ENCODE measurements around the gene ZNF423. TPM values are rescaled to one million over a fixed set of nuclear protein-coding genes. Genes with fewer than 3 reads are reported as not detected.

The ZNF423 gene
- total and polyA plus RNA-seq, 7 donors, result 2.3 to 30.7 (median 14.4) TPM

- DNase-seq (no peak), ATAC-seq (peak; percentile 44 to 72 (median 64))
- WGBS, 3 donors, result 20 to 37% (median 32%) methylated on average over 8 of the region's 8 CpGs
- Histone ChIP-seq H3K4me1 (peaks cover 83% of the 10 kb centered on the region), H3K27me3 (ENCODE audit: insufficient read depth in 3 of 3, low read length in 2 of 3) (no peaks in the 10 kb centered on the region), H3K36me3 (ENCODE audit: insufficient read depth in 1 of 2, low read depth in 1 of 2) (no peaks in the 10 kb centered on the region), H3K27ac (peak overlapping the region; percentile 61), H3K4me3 (no peak overlapping the region), H3K9me3 (no peaks in the 10 kb centered on the region)
- TF ChIP-seq, protein P1, sequence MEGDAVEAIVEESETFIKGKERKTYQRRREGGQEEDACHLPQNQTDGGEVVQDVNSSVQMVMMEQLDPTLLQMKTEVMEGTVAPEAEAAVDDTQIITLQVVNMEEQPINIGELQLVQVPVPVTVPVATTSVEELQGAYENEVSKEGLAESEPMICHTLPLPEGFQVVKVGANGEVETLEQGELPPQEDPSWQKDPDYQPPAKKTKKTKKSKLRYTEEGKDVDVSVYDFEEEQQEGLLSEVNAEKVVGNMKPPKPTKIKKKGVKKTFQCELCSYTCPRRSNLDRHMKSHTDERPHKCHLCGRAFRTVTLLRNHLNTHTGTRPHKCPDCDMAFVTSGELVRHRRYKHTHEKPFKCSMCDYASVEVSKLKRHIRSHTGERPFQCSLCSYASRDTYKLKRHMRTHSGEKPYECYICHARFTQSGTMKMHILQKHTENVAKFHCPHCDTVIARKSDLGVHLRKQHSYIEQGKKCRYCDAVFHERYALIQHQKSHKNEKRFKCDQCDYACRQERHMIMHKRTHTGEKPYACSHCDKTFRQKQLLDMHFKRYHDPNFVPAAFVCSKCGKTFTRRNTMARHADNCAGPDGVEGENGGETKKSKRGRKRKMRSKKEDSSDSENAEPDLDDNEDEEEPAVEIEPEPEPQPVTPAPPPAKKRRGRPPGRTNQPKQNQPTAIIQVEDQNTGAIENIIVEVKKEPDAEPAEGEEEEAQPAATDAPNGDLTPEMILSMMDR (IDR thresholded peaks at IDR 0.05), result no peak
- intact Hi-C loops (cut with DNase I), result no loop called here
Measured at GRCh38 chr16:49816875-49817274, 39.0 kb downstream of the ZNF423 start.

DNA sequence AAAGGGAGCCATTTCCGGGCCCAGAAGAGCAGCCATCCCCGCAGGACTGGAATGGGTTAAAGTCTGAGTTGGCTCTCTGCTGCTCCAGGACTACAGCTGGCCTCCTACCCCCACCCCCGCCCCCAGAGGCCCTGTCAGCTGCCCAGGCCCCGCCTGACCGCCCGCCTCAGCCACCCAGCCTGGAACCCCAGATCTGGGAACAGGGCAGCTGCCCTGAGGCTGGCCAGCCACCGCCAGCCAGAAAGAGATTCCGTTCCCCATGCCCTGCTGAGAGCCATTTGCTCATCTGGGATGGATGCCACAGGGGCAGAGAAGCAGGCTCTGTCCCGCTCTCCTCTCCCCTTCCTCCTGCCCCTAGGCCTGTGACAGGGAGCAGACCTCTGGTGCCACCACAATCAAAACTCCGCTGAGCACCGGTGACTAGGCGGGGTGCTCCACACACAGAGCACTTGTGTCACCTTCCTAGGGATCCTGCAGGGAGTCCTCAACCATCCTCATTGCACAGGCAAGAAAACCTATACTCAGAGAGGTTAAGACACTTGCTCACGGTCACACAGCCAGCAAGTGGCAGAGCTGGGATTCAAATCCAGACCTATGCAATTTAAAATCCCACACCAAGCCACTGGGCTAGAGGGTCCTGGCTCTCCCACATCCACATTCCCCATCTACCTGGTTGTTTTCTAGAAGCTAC, 44.1 kb downstream of the ZNF423 start:
- TF ChIP-seq, protein P1 (IDR thresholded peaks at IDR 0.05), result no peak
- H3K27ac ChIP-seq, result peak overlapping the region; percentile 74
- H3K27me3 ChIP-seq (ENCODE audit: insufficient read depth in 3 of 3, low read length in 2 of 3), result no peaks in the 10 kb centered on the region
- peaks cover 67% of the 10 kb centered on the region for H3K4me1 ChIP-seq
- DNase-seq, result peak; percentile 68 to 88
- peak; percentile 87 to 92 (median 90) for ATAC-seq
- no peaks in the 10 kb centered on the region for H3K9me3 ChIP-seq
- no peaks in the 10 kb centered on the region for H3K36me3 ChIP-seq (ENCODE audit: insufficient read depth in 1 of 2, low read depth in 1 of 2)
- intact Hi-C loops (cut with DNase I), result loop anchor here (5.0 kb wide), 1 partner anchor 46 kb away; the partner anchor contains the start of gene ZNF423 (in 2 of the 2)
- peak overlapping the region; percentile 41 for H3K4me3 ChIP-seq
- WGBS, 3 donors, result 21 to 47% (median 24%) methylated on average over 13 of the region's 13 CpGs

DNA sequence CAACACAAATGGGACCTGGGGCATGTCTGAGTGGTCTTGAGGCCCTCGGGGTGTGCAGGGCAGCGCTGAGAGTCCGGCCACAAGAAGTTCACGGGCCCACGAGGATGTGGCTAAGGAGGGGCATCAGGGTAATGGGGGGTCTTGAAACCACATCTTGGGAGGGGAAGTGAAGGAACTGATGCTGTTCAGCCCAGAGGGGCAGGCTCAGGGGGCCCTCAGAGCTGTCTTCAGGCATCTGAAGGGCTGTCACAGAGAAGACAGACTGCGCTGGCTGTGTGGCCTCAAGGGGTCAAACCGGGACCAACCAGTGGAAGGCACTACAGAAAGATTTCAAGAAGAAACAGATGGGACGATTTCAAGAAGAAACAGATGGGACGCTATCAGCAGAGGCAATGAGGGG, 45.1 kb downstream of the ZNF423 start:
- Histone ChIP-seq H3K4me1 (peaks cover 57% of the 10 kb centered on the region), H3K27me3 (ENCODE audit: insufficient read depth in 3 of 3, low read length in 2 of 3) (no peaks in the 10 kb centered on the region), H3K9me3 (no peaks in the 10 kb centered on the region), H3K4me3 (peak overlapping the region; percentile 41), H3K27ac (peak overlapping the region; percentile 74), H3K36me3 (ENCODE audit: insufficient read depth in 1 of 2, low read depth in 1 of 2) (no peaks in the 10 kb centered on the region)
- 41 to 63% (median 50%) methylated on average over 9 of the region's 9 CpGs for WGBS, 3 donors
- ATAC-seq (peak in 2 of 4 donors; percentile 22 to 32), DNase-seq (no peak)
- TF ChIP-seq, protein P1 (IDR thresholded peaks at IDR 0.05), result no peak
- intact Hi-C loops (cut with DNase I), result loop anchor here (5.0 kb wide), 1 partner anchor 46 kb away; the partner anchor contains the start of gene ZNF423 (in 2 of the 2)

GRCh38 chr16:49809561-49809960, 46.4 kb downstream of the ZNF423 start:
- H3K9me3 ChIP-seq, result no peaks in the 10 kb centered on the region
- peaks cover 47% of the 10 kb centered on the region for H3K4me1 ChIP-seq
- H3K36me3 ChIP-seq (ENCODE audit: insufficient read depth in 1 of 2, low read depth in 1 of 2), result no peaks in the 10 kb centered on the region
- DNase-seq, result no peak
- H3K27me3 ChIP-seq (ENCODE audit: insufficient read depth in 3 of 3, low read length in 2 of 3), result no peaks in the 10 kb centered on the region
- ATAC-seq, result no peak
- no peak overlapping the region for H3K27ac ChIP-seq
- no peak overlapping the region for H3K4me3 ChIP-seq
- TF ChIP-seq, protein P1 (IDR thresholded peaks at IDR 0.05), result no peak
- intact Hi-C loops (cut with DNase I), result no loop called here
- 84 to 87% (median 84%) methylated on average over 8 of the region's 8 CpGs for WGBS, 3 donors

All from psoas muscle (tissue), 8 donors.